Measurements from ENCODE around the gene CELF1. TPM values are rescaled to one million over a fixed set of nuclear protein-coding genes. Genes with fewer than 3 reads are reported as not detected.

The CELF1 gene
- total RNA-seq, 1 experiment from 2014 or later = 47.5 TPM

DNA sequence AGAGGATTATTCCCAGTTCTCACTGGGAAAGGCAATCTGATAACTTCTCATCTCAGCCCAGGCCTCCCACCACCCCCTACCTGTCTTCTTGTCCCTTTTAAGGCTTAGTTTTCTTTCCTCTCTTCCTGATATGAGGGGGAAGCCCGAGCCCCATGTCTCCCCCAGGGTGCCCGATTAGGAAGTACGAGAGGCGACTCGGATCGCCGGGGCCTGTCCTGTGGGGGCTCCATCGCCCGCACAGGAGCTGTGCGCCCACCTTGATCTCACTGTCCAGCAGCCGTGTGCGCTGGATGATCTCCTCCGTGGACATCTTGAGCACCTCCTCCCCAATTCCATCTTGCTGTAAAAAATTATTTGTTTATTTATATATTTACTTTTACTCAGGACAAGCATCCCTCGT, 127.3 kb downstream of the CELF1 start:
- no peak for DNase-seq (ENCODE audit: low read depth)

DNA sequence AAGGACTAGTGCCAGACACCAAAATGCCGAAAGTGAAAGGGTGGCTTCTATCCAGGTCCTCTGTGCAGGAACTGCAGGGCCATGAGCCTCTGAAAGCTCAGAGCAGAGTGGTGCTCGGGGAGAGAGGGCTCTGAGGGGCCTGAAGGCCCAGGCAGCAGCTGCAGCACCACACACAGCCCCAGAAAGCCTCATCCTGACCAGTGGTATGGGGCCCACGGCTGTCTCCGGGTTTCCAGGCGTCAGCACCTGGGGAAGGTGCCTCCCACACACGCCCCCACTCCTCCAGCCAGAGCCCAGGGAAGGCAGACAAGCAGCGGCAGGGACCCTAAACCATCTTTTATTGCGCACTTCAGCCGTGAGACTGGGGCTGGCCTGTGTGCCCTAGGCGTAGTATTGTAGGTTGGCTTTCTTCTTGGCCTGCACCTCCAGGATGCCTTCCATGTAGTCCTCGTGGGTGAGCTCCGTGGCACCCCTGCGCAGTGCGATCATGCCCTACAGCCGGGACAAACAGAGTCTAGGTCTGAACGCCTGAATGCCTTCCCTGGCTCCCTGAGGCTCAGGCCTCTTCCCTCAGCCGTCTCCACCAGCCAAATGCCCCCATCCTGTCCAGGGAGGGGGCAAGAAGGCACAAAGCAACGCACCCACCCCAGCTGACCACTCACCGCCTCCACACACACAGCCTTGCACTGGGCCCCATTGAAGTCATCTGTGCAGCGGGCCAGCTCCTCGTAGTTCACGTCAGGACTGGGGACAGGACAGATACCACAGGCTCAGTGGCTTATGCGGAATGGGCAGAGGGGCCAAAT, 134.3 kb downstream of the CELF1 start:
- no peak for DNase-seq (ENCODE audit: low read depth)

DNA sequence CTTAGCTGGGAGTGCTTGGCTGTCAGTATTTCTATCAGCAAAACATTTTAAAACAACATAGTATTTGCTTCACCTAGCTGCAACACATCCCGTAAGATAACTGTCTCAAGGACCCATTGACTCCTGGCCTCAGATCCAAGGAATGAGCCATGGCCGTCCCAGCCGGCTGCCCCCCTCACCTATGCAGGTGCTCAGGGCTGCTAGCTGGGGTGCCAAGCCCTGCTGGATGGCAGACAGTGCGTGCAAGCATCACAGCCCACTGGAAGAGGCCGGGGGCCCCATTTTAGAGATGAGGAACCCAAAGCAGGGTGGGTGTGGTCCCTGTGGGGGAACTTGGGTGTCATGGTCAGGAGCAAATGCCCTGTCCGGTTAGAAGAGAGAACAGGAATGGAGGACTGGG, 135.2 kb downstream of the CELF1 start:
- no peak for DNase-seq (ENCODE audit: low read depth)

DNA sequence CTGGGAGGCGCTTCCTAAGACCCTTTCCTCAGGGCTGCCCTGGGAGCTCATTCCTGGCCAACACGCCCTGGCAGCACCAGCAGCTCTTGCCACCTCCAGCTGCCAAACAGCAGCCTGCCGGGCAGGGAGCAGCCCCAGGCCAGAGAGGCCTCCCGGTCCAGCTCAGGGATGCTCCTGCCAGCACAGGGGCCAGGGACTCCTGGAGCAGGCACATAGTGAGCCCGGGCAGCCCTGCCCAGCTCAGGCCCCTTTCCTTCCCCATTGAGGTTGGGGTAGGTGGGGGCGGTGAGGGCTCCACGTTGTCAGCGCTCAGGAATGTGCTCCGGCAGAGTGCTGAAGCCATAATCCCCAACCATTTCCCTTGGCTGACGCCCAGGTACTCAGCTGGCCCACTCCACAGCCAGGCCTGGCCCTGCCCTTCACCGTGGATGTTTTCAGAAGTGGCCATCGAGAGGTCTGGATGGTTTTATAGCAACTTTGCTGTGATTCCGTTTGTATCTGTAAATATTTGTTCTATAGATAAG, 136.9 kb downstream of the CELF1 start:
- DNase-seq (ENCODE audit: low read depth) = peak; percentile 95

Other genes with a start within 250 kb of the CELF1 start
- not detected in 2 replicates for gene MYBPC3, start 200.4 kb downstream of the CELF1 start, total RNA-seq (2014; rRNA removed)
- gene SPI1, start 174.6 kb downstream of the CELF1 start, total RNA-seq (2014; rRNA removed) = not detected in 2 replicates
- 157 and 159 TPM in 2 replicates for gene SLC39A13, start 144.5 kb downstream of the CELF1 start, total RNA-seq (2014; rRNA removed)
- gene PSMC3, start 126.7 kb downstream of the CELF1 start, total RNA-seq (2014; rRNA removed) = 268 and 274 TPM in 2 replicates
- 159 and 164 TPM in 2 replicates for gene RAPSN, start 104.0 kb downstream of the CELF1 start, total RNA-seq (2014; rRNA removed)
- gene PTPMT1, start 12.5 kb upstream of the CELF1 start, total RNA-seq (2014; rRNA removed) = 88.1 and 94.3 TPM in 2 replicates
- gene KBTBD4, start 25.8 kb upstream of the CELF1 start, total RNA-seq (2014; rRNA removed) = 25.3 and 30.4 TPM in 2 replicates
- 83.5 and 104 TPM in 2 replicates for gene NDUFS3, start 25.9 kb upstream of the CELF1 start, total RNA-seq (2014; rRNA removed)
- not detected in 2 replicates for gene FAM180B, start 33.5 kb upstream of the CELF1 start, total RNA-seq (2014; rRNA removed)
- 0.19 TPM in 1 of 2 replicates, not detected in the other for gene C1QTNF4, start 41.3 kb upstream of the CELF1 start, total RNA-seq (2014; rRNA removed)
- 142 and 143 TPM in 2 replicates for gene MTCH2, start 89.4 kb upstream of the CELF1 start, total RNA-seq (2014; rRNA removed)
- gene AGBL2, start 162.2 kb upstream of the CELF1 start, total RNA-seq (2014; rRNA removed) = 0.38 and 0.92 TPM in 2 replicates
- 32.4 and 37.9 TPM in 2 replicates for gene FNBP4, start 214.2 kb upstream of the CELF1 start, total RNA-seq (2014; rRNA removed)

All from LHCN-M2 (cell line).